Kidney (tissue), 14 donors: ENCODE data around the gene LCAT. TPM values are rescaled to one million over a fixed set of nuclear protein-coding genes. Genes with fewer than 3 reads are reported as not detected.

ENCODE experiments used
- DNase-seq, 5 donors: peaks; one replicate each; pipeline ENCODE4 v3.0.0-alpha.2; 2013 to 2020
- FAIRE-seq: peaks from 2 replicates; lab custom pipeline; 2012; peaks lifted over from hg19 to GRCh38; lab: Jason Lieb, UNC
- H3K27ac ChIP-seq, 2 donors: one replicate each; pipeline ENCODE4 v1.7.0; 2013; ENCODE audit warnings: low read depth in 2 of 2, low read length in 2 of 2, inconsistent platforms in 1 of 2
- H3K27me3 ChIP-seq: one replicate; pipeline ENCODE4 v1.7.1; 2013; ENCODE audit warnings: low read length, inconsistent platforms; ENCODE audit not compliant: control insufficient read depth, insufficient read depth
- H3K36me3 ChIP-seq, 3 donors: one replicate each; pipeline versions ENCODE4 v1.7.0 to v1.7.1; 2013; ENCODE audit warnings: low read length in 3 of 3, control low read depth in 1 of 3, inconsistent platforms in 1 of 3; ENCODE audit not compliant: insufficient read depth in 3 of 3, control insufficient read depth in 2 of 3
- H3K4me1 ChIP-seq, 3 donors: one replicate each; pipeline versions ENCODE4 v1.7.0 to v1.7.1; 2013; ENCODE audit warnings: low read length in 3 of 3, inconsistent platforms in 1 of 3, low read depth in 1 of 3; ENCODE audit not compliant: control insufficient read depth in 2 of 3, insufficient read depth in 2 of 3
- H3K4me3 ChIP-seq, 3 donors: one replicate each; pipeline versions ENCODE4 v1.7.0 to v1.8.1; 2013; ENCODE audit warnings: low read length in 3 of 3, control low read depth in 1 of 3, inconsistent platforms in 1 of 3
- H3K9ac ChIP-seq, 3 donors: one replicate each; pipeline versions ENCODE4 v1.7.0 to v1.7.1; 2013; ENCODE audit warnings: low read length in 3 of 3, control low read depth in 1 of 3, inconsistent platforms in 1 of 3
- H3K9me3 ChIP-seq, 3 donors: one replicate each; pipeline versions ENCODE4 v1.7.0 to v1.7.1; 2013; ENCODE audit warnings: low read length in 3 of 3, control low read depth in 1 of 3, inconsistent platforms in 1 of 3; ENCODE audit not compliant: control insufficient read depth in 2 of 3, insufficient read depth in 1 of 3
- intact Hi-C: fragments of 100-400 bp; cut with DNase I; formaldehyde crosslinking; loops from one replicate; pipeline ENCODE4 v1.11.1; 2022
- polyA plus RNA-seq: library from polyadenylated mRNA; stranded (reverse); fragments of 350-450 nt; fragmentation: Illumina TruSeq; extraction: RNeasy Lipid Tissue Mini Kit (QIAGEN cat#74804); gene quantifications from one replicate; pipeline ENCODE4 v1.2.3, GENCODE V29; 2014; ENCODE audit warnings: low read depth, low replicate concordance; ENCODE audit not compliant: insufficient read depth
- total RNA-seq: library from RNA; stranded (reverse); fragmentation: NEBNext Ultra II Directional; extraction: Animal tissue kit (Norgen Biotek cat#: 25700); gene quantifications from one replicate; pipeline ENCODE4 v1.2.1, GENCODE V29; 2021
- TF ChIP-seq, protein P1 (sequence below): IDR thresholded peaks from 3 replicates; pipeline ENCODE4 v1.5.1; 2012; ENCODE audit warnings: mild to moderate bottlenecking, moderate library complexity, borderline replicate concordance; ENCODE audit not compliant: insufficient read depth; ENCODE audit errors: extremely low read depth
- donor health status: control.
- donor health status: control.
- donor health status: control.
- donor health status: control.
- donor health status: control.
- donor health status: DM: yes; HTN: yes; CAD: no.
- donor health status: Normal renal cell carcinoma (clear cell type).

LCAT gene
- total and polyA plus RNA-seq, 2 donors from 2014 or later, result 10.2 to 27.4 TPM

DNA sequence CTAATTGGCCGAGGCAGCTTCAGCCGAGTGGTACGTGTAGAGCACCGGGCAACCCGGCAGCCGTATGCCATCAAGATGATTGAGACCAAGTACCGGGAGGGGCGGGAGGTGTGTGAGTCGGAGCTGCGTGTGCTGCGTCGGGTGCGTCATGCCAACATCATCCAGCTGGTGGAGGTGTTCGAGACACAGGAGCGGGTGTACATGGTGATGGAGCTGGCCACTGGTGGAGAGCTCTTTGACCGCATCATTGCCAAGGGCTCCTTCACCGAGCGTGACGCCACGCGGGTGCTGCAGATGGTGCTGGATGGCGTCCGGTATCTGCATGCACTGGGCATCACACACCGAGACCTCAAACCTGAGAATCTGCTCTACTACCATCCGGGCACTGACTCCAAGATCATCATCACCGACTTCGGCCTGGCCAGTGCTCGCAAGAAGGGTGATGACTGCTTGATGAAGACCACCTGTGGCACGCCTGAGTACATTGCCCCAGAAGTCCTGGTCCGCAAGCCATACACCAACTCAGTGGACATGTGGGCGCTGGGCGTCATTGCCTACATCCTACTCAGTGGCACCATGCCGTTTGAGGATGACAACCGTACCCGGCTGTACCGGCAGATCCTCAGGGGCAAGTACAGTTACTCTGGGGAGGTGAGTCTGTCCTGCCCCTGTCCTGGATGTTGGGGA, 34.7 kb downstream of the LCAT start:
- TF ChIP-seq, protein P1, sequence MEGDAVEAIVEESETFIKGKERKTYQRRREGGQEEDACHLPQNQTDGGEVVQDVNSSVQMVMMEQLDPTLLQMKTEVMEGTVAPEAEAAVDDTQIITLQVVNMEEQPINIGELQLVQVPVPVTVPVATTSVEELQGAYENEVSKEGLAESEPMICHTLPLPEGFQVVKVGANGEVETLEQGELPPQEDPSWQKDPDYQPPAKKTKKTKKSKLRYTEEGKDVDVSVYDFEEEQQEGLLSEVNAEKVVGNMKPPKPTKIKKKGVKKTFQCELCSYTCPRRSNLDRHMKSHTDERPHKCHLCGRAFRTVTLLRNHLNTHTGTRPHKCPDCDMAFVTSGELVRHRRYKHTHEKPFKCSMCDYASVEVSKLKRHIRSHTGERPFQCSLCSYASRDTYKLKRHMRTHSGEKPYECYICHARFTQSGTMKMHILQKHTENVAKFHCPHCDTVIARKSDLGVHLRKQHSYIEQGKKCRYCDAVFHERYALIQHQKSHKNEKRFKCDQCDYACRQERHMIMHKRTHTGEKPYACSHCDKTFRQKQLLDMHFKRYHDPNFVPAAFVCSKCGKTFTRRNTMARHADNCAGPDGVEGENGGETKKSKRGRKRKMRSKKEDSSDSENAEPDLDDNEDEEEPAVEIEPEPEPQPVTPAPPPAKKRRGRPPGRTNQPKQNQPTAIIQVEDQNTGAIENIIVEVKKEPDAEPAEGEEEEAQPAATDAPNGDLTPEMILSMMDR, result no peak
- DNase-seq (no peak), FAIRE-seq (no peak)
- Histone ChIP-seq H3K4me3 (no peak overlapping the region), H3K27me3 (no peaks in the 10 kb centered on the region), H3K9ac (no peak overlapping the region), H3K36me3 (peaks cover 0 to 27% (median 15%) of the 10 kb centered on the region in 3 donors), H3K27ac (no peak overlapping the region), H3K4me1 (no peaks in the 10 kb centered on the region), H3K9me3 (no peaks in the 10 kb centered on the region)
- intact Hi-C loops, result no loop called here

DNA sequence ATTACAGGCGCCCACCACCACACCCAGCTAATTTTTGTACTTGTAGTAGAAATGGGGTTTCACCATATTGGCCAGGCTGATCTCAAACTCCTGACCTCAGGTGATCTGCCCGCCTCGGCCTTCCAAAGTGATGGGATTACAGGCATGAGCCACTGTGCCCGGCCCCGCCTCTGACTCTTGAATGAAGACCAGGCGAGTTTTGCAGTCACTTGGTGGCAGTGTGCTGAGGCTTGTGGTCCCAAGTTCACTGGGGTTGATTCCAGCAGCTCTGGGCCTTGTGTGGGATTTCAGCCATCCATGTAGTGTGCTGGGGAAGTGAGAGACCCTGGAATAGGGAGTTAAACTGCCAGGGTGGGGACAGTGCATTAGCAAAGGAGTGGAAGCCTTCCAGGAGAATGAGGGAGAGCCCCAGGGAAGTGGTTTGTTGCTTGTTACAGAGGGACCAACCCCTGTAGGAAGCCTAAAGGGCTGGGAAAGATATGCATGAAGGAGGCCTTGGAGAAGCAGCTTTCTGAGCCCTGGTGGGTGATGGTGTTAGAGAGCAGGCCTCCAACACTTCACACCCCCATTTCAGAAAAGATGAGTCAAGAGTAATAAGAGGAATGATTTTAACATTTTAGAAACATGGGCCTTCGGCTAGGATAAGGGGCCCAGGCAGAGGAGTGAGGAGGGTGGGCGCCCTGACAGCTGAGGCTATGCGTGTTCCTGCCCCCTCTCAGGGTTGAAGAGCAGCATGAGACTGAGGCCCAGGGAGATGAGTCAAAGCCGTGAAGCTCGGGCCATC, 36.3 kb downstream of the LCAT start:
- no peaks in the 10 kb centered on the region for H3K9me3 ChIP-seq
- DNase-seq (no peak), FAIRE-seq (no peak)
- no peaks in the 10 kb centered on the region for H3K4me1 ChIP-seq
- no peak overlapping the region for H3K9ac ChIP-seq
- H3K4me3 ChIP-seq, result no peak overlapping the region
- no peaks in the 10 kb centered on the region for H3K27me3 ChIP-seq
- H3K27ac ChIP-seq, result no peak overlapping the region
- intact Hi-C loops, result no loop called here
- TF ChIP-seq, protein P1, result no peak
- peaks cover 0 to 27% (median 17%) of the 10 kb centered on the region in 3 donors for H3K36me3 ChIP-seq

DNA sequence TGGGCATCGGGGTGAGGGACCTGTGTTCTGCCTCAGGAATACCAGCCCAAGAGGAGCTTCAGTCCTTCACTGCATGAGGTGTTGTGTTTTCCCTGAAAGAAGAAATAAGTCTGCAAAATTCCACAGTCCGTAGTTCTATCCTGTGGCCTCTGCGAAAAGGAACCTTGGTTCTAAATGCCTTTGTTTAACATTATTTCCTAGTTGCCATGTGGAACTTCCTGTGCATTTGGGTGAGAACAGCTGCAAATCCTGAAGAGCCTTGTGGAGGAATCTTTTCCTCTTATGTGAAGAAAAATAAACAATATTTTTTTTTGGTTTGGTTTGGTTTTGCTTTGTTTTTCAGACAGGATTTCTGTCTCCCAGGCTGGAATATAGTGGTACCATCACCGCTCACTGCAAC, 41.1 kb downstream of the LCAT start:
- Histone ChIP-seq H3K9ac (no peak overlapping the region), H3K27me3 (no peaks in the 10 kb centered on the region), H3K4me3 (no peak overlapping the region), H3K4me1 (no peaks in the 10 kb centered on the region), H3K27ac (no peak overlapping the region), H3K36me3 (peaks cover 0 to 2% (median 0%) of the 10 kb centered on the region in 3 donors), H3K9me3 (no peaks in the 10 kb centered on the region)
- intact Hi-C loops, result no loop called here
- FAIRE-seq, result no peak
- no peak for DNase-seq
- TF ChIP-seq, protein P1, result no peak
